Measurements from ENCODE around the gene TOM1.

TOM1 gene

GRCh38 chr22:35368386-35368785, 68.7 kb downstream of the TOM1 start:
- no peak for DNase-seq (ENCODE audit: extremely low read depth, insufficient read length)
- Histone ChIP-seq H3K27me3 (replicated peaks; ENCODE audit: control insufficient read depth, insufficient read depth, low read length) (no peaks in the 10 kb centered on the region), H3K36me3 (ENCODE audit: control insufficient read depth, insufficient read depth, low read length) (no peaks in the 10 kb centered on the region), H3K4me3 (replicated peaks; ENCODE audit: low read depth, low read length) (no peak overlapping the region)
- no peak for TF ChIP-seq CTCF (IDR thresholded peaks at IDR 0.05; ENCODE audit: insufficient read depth, low read length, poor library complexity, severe bottlenecking)

GRCh38 chr22:35369996-35370395, 70.3 kb downstream of the TOM1 start:
- Histone ChIP-seq H3K36me3 (ENCODE audit: control insufficient read depth, insufficient read depth, low read length) (no peaks in the 10 kb centered on the region), H3K4me3 (replicated peaks; ENCODE audit: low read depth, low read length) (no peak overlapping the region), H3K27me3 (replicated peaks; ENCODE audit: control insufficient read depth, insufficient read depth, low read length) (no peaks in the 10 kb centered on the region)
- no peak for DNase-seq (ENCODE audit: extremely low read depth, insufficient read length)
- no peak for TF ChIP-seq CTCF (IDR thresholded peaks at IDR 0.05; ENCODE audit: insufficient read depth, low read length, poor library complexity, severe bottlenecking)

- no peak for TF ChIP-seq CTCF (IDR thresholded peaks at IDR 0.05; ENCODE audit: insufficient read depth, low read length, poor library complexity, severe bottlenecking)
- Histone ChIP-seq H3K4me3 (replicated peaks; ENCODE audit: low read depth, low read length) (no peak overlapping the region), H3K27me3 (replicated peaks; ENCODE audit: control insufficient read depth, insufficient read depth, low read length) (no peaks in the 10 kb centered on the region), H3K36me3 (ENCODE audit: control insufficient read depth, insufficient read depth, low read length) (no peaks in the 10 kb centered on the region)
- no peak for DNase-seq (ENCODE audit: extremely low read depth, insufficient read length)
Measured at GRCh38 chr22:35373781-35374180, 74.1 kb downstream of the TOM1 start.

DNA sequence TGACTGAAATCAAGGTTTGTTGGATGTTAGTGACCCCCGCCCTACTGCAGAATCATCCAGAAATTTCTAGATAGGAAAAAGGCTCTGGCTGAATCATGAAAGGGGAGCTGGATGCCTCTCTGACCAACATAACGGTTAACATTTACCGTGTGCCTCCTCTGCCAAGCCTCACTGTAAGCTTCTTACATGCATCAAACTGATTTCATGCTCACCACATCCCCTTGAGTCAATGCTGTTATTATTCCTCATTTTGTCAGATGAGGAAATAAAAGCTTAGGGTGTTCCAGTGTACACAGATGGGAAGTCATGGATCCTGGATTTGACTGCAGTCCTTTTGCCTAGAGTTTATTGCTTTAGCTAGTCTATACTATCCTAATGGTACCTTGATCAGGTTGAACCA, 75.3 kb downstream of the TOM1 start:
- no peaks in the 10 kb centered on the region for H3K36me3 ChIP-seq (ENCODE audit: control insufficient read depth, insufficient read depth, low read length)
- no peaks in the 10 kb centered on the region for H3K27me3 ChIP-seq (replicated peaks; ENCODE audit: control insufficient read depth, insufficient read depth, low read length)
- no peak for TF ChIP-seq CTCF (IDR thresholded peaks at IDR 0.05; ENCODE audit: insufficient read depth, low read length, poor library complexity, severe bottlenecking)
- H3K4me3 ChIP-seq (replicated peaks; ENCODE audit: low read depth, low read length) = no peak overlapping the region
- no peak for DNase-seq (ENCODE audit: extremely low read depth, insufficient read length)

- Histone ChIP-seq H3K36me3 (ENCODE audit: control insufficient read depth, insufficient read depth, low read length) (no peaks in the 10 kb centered on the region), H3K27me3 (replicated peaks; ENCODE audit: control insufficient read depth, insufficient read depth, low read length) (no peaks in the 10 kb centered on the region), H3K4me3 (replicated peaks; ENCODE audit: low read depth, low read length) (no peak overlapping the region)
- DNase-seq (ENCODE audit: extremely low read depth, insufficient read length) = no peak
- no peak for TF ChIP-seq CTCF (IDR thresholded peaks at IDR 0.05; ENCODE audit: insufficient read depth, low read length, poor library complexity, severe bottlenecking)
Measured at GRCh38 chr22:35375526-35375925, 75.8 kb downstream of the TOM1 start.

GRCh38 chr22:35376728-35377472, 77.2 kb downstream of the TOM1 start:
- peak; percentile 82 for DNase-seq (ENCODE audit: extremely low read depth, insufficient read length)
- no peak overlapping the region for H3K4me3 ChIP-seq (replicated peaks; ENCODE audit: low read depth, low read length)

More at GRCh38 chr22:35376728-35377472, 77.2 kb downstream of the TOM1 start:
- Histone ChIP-seq H3K36me3 (ENCODE audit: control insufficient read depth, insufficient read depth, low read length) (no peaks in the 10 kb centered on the region), H3K27me3 (replicated peaks; ENCODE audit: control insufficient read depth, insufficient read depth, low read length) (no peaks in the 10 kb centered on the region)
- TF ChIP-seq CTCF (IDR thresholded peaks at IDR 0.05; ENCODE audit: insufficient read depth, low read length, poor library complexity, severe bottlenecking) = no peak
